Effector CD8-positive, alpha-beta T cell (primary cell): ENCODE data around the gene RPL37A.

Experiments used
- DNase-seq: peaks from one replicate; lab custom pipeline; 2025; lab: John Stamatoyannopoulos, UW

RPL37A gene

GRCh38 chr2:216490061-216490460 lies 8.6 kb upstream of the RPL37A start:
- no peak for DNase-seq

- no peak for DNase-seq
These were observed 6.6 kb upstream of the RPL37A start for GRCh38 chr2:216491793-216492596.

- DNase-seq, result no peak
These were observed 5.9 kb upstream of the RPL37A start for GRCh38 chr2:216492597-216493333.

- no peak for DNase-seq
These were observed 5.3 kb upstream of the RPL37A start for GRCh38 chr2:216493334-216493685.

GRCh38 chr2:216495656-216496055 lies 3.0 kb upstream of the RPL37A start:
- no peak for DNase-seq

- DNase-seq, result no peak
These were observed 1.1 kb upstream of the RPL37A start for GRCh38 chr2:216497382-216498069.

- no peak for DNase-seq
These were observed 620 bp upstream of the RPL37A start for GRCh38 chr2:216498070-216498378.

- DNase-seq, result no peak
These were observed 1.1 kb downstream of the RPL37A start for GRCh38 chr2:216499641-216500218.

GRCh38 chr2:216500572-216500971 lies 1.9 kb downstream of the RPL37A start:
- DNase-seq, result no peak

GRCh38 chr2:216501854-216502253 lies 3.2 kb downstream of the RPL37A start:
- DNase-seq, result no peak

GRCh38 chr2:216502381-216503158 lies 3.9 kb downstream of the RPL37A start:
- no peak for DNase-seq

GRCh38 chr2:216503159-216503629 lies 4.5 kb downstream of the RPL37A start:
- no peak for DNase-seq

GRCh38 chr2:216503697-216504375 lies 5.2 kb downstream of the RPL37A start:
- no peak for DNase-seq

GRCh38 chr2:216504376-216504762 lies 5.7 kb downstream of the RPL37A start:
- no peak for DNase-seq

- no peak for DNase-seq
These were observed 6.8 kb downstream of the RPL37A start for GRCh38 chr2:216505133-216506106.

GRCh38 chr2:216507220-216508160 lies 8.8 kb downstream of the RPL37A start:
- no peak for DNase-seq

GRCh38 chr2:216508229-216508628 lies 9.6 kb downstream of the RPL37A start:
- no peak for DNase-seq

GRCh38 chr2:216516730-216517350 lies 18.2 kb downstream of the RPL37A start:
- no peak for DNase-seq
